ENCODE data around the gene ATRNL1. TPM values are rescaled to one million over a fixed set of nuclear protein-coding genes. Genes with fewer than 3 reads are reported as not detected.
"Not testable (repeated sequence)": the region's sequence is repeated elsewhere in the genome, so short reads cannot be mapped to it uniquely, and the experiment has no call there.

ATRNL1 gene
- total RNA-seq, 1 experiment from 2014 or later, result not detected

- H3K27me3 Mint-ChIP-seq (ENCODE audit: insufficient read depth, unreplicated experiment), result no peaks in the 10 kb centered on the region
Measured at GRCh38 chr10:115300080-115300479, 206.9 kb downstream of the ATRNL1 start.

DNA sequence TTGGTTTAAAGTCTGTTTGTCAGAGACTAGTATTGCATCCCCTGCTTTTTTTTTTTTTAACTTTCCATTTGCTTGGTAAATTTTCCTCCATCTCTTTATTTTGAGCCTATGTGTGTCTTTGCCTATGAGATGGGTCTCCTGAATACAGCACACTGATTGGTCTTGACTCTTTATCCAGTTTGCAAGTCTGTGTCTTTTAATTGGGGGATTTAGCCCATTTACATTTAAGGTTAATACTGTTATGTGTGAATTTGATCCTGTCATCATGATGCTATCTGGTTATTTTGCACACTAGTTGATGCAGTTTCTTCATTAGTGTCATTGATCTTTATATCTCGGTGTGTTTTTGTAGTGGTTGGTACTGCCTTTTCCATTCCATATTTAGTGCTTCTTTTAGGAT lies 226.5 kb downstream of the ATRNL1 start:
- not testable (repeated sequence) for BruUV-seq (replicated peaks)

More at GRCh38 chr10:115300080-115300479, 206.9 kb downstream of the ATRNL1 start:
- DNase-seq, result no peak
- Mint-ChIP-seq H3K4me3 (ENCODE audit: unreplicated experiment) (no peak overlapping the region), H3K36me3 (ENCODE audit: insufficient read depth, unreplicated experiment) (no peaks in the 10 kb centered on the region), H3K4me1 (ENCODE audit: low read depth, unreplicated experiment) (no peaks in the 10 kb centered on the region), H3K27ac (ENCODE audit: unreplicated experiment) (no peak overlapping the region), H3K9me3 (ENCODE audit: unreplicated experiment) (no peaks in the 10 kb centered on the region)
- BruUV-seq (replicated peaks), result no TSS peak
- ChIA-PET CTCF (no interaction called here), POLR2A (no interaction called here)
- TF ChIP-seq CTCF (IDR thresholded peaks at IDR 0.05; ENCODE audit: insufficient read depth in 1 of 2, low read depth in 1 of 2, low read length in 1 of 2, severe bottlenecking in 1 of 2, unreplicated experiment in 1 of 2), result no peak
- no peaks in the 10 kb centered on the region for H3K27me3 ChIP-seq (replicated peaks; ENCODE audit: control insufficient read depth, insufficient read depth, low read length)
- H3K36me3 ChIP-seq (ENCODE audit: control insufficient read depth, insufficient read depth, low read length), result no peaks in the 10 kb centered on the region
- intact Hi-C loops (cut with micrococcal nuclease; ENCODE audit: unreplicated experiment), result no loop called here
- no peaks in the 10 kb centered on the region for H3K4me1 ChIP-seq
- no peak overlapping the region for H3K4me3 ChIP-seq (ENCODE audit: low read depth, low read length)
- no peaks in the 10 kb centered on the region for H3K9me3 ChIP-seq

GRCh38 chr10:115321360-115321759 lies 228.2 kb downstream of the ATRNL1 start:
- no peaks in the 10 kb centered on the region for H3K36me3 Mint-ChIP-seq (ENCODE audit: insufficient read depth, unreplicated experiment)
- Histone ChIP-seq H3K27me3 (replicated peaks; ENCODE audit: control insufficient read depth, insufficient read depth, low read length) (no peaks in the 10 kb centered on the region), H3K4me3 (ENCODE audit: low read depth, low read length) (no peak overlapping the region), H3K36me3 (ENCODE audit: control insufficient read depth, insufficient read depth, low read length) (no peaks in the 10 kb centered on the region), H3K9me3 (no peaks in the 10 kb centered on the region), H3K4me1 (no peaks in the 10 kb centered on the region)
- DNase-seq, result no peak
- no peak for TF ChIP-seq CTCF (IDR thresholded peaks at IDR 0.05; ENCODE audit: insufficient read depth in 1 of 2, low read depth in 1 of 2, low read length in 1 of 2, severe bottlenecking in 1 of 2, unreplicated experiment in 1 of 2)
- no peak overlapping the region for H3K27ac Mint-ChIP-seq (ENCODE audit: unreplicated experiment)
- intact Hi-C loops (cut with micrococcal nuclease; ENCODE audit: unreplicated experiment), result no loop called here
- CTCF ChIA-PET, result no interaction called here
- no peak overlapping the region for H3K4me3 Mint-ChIP-seq (ENCODE audit: unreplicated experiment)
- POLR2A ChIA-PET, result no interaction called here
- BruUV-seq (replicated peaks), result no TSS peak
- no peaks in the 10 kb centered on the region for H3K9me3 Mint-ChIP-seq (ENCODE audit: unreplicated experiment)
- H3K4me1 Mint-ChIP-seq (ENCODE audit: low read depth, unreplicated experiment), result no peaks in the 10 kb centered on the region
- H3K27me3 Mint-ChIP-seq (ENCODE audit: insufficient read depth, unreplicated experiment), result no peaks in the 10 kb centered on the region

More for the DNA sequence above, 226.5 kb downstream of the ATRNL1 start:
- H3K27ac Mint-ChIP-seq (ENCODE audit: unreplicated experiment); H3K4me3 Mint-ChIP-seq (ENCODE audit: unreplicated experiment); H3K4me1 ChIP-seq; CTCF ChIA-PET; DNase-seq; H3K36me3 Mint-ChIP-seq (ENCODE audit: insufficient read depth, unreplicated experiment); H3K36me3 ChIP-seq (ENCODE audit: control insufficient read depth, insufficient read depth, low read length); H3K27me3 Mint-ChIP-seq (ENCODE audit: insufficient read depth, unreplicated experiment); H3K4me3 ChIP-seq (ENCODE audit: low read depth, low read length); H3K4me1 Mint-ChIP-seq (ENCODE audit: low read depth, unreplicated experiment); H3K9me3 Mint-ChIP-seq (ENCODE audit: unreplicated experiment); intact Hi-C loops (cut with micrococcal nuclease; ENCODE audit: unreplicated experiment); H3K9me3 ChIP-seq; H3K27me3 ChIP-seq (replicated peaks; ENCODE audit: control insufficient read depth, insufficient read depth, low read length); POLR2A ChIA-PET: not testable (repeated sequence)

GRCh38 chr10:115328331-115328730 lies 235.2 kb downstream of the ATRNL1 start:
- H3K36me3 Mint-ChIP-seq (ENCODE audit: insufficient read depth, unreplicated experiment), result no peaks in the 10 kb centered on the region
- no peaks in the 10 kb centered on the region for H3K9me3 Mint-ChIP-seq (ENCODE audit: unreplicated experiment)
- H3K4me1 Mint-ChIP-seq (ENCODE audit: low read depth, unreplicated experiment), result no peaks in the 10 kb centered on the region
- no peak for DNase-seq
- no peak overlapping the region for H3K27ac Mint-ChIP-seq (ENCODE audit: unreplicated experiment)
- no peak for TF ChIP-seq CTCF (IDR thresholded peaks at IDR 0.05; ENCODE audit: insufficient read depth in 1 of 2, low read depth in 1 of 2, low read length in 1 of 2, severe bottlenecking in 1 of 2, unreplicated experiment in 1 of 2)
- no peaks in the 10 kb centered on the region for H3K4me1 ChIP-seq
- H3K4me3 Mint-ChIP-seq (ENCODE audit: unreplicated experiment), result no peak overlapping the region
- H3K27me3 ChIP-seq (replicated peaks; ENCODE audit: control insufficient read depth, insufficient read depth, low read length), result no peaks in the 10 kb centered on the region
- no peak overlapping the region for H3K4me3 ChIP-seq (ENCODE audit: low read depth, low read length)
- ChIA-PET POLR2A (no interaction called here), CTCF (no interaction called here)
- H3K9me3 ChIP-seq, result no peaks in the 10 kb centered on the region
- intact Hi-C loops (cut with micrococcal nuclease; ENCODE audit: unreplicated experiment), result no loop called here
- H3K27me3 Mint-ChIP-seq (ENCODE audit: insufficient read depth, unreplicated experiment), result peaks cover 5% of the 10 kb centered on the region
- BruUV-seq (replicated peaks), result no TSS peak
- H3K36me3 ChIP-seq (ENCODE audit: control insufficient read depth, insufficient read depth, low read length), result no peaks in the 10 kb centered on the region

Data from Caco-2 (cell line).